OCI-LY7 (cell line): Measurements from ENCODE around the gene SLC5A10. TPM values are rescaled to one million over a fixed set of nuclear protein-coding genes. Genes with fewer than 3 reads are reported as not detected.
A peak's percentile ranks its signal among the peaks of the same experiment; 100 is the strongest.
"Not testable (repeated sequence)": the region's sequence is repeated elsewhere in the genome, so short reads cannot be mapped to it uniquely, and the experiment has no call there.

Experiments used
- BruUV-seq: library from RNA; stranded (reverse); fragments of 400-500 nt; replicated peaks from 2 replicates; lab custom pipeline; 2021; lab: Mats Ljungman, UMichigan
- CTCF ChIA-PET: fragments of 300-600 bp; sonication (Branson Sonifier 250); formaldehyde crosslinking; loops from one replicate; lab custom pipeline; 2022; ENCODE audit warnings: antibody characterized with exemption; ENCODE audit not compliant: unreplicated experiment; lab: Charles Lee
- POLR2A ChIA-PET: fragments of 300-600 bp; sonication (Branson Sonifier 250); formaldehyde crosslinking; loops from one replicate; lab custom pipeline; 2022; ENCODE audit warnings: antibody characterized with exemption; lab: Charles Lee
- DNase-seq: peaks from one replicate; pipeline ENCODE4 v3.0.0-alpha.2; 2015; ENCODE audit warnings: low spot score
- H2AFZ ChIP-seq: fragments of 200-600 bp; sonication (generic), shearing (Covaris generic); 2 replicates; pipeline ENCODE4 v1.6.1; 2014; ENCODE audit warnings: mild to moderate bottlenecking, antibody characterized with exemption, low read length, moderate library complexity
- H3K27ac ChIP-seq: fragments of 200-600 bp; sonication (generic); 2 replicates; pipeline ENCODE4 v1.5.1; 2014; ENCODE audit warnings: mixed run types, low read depth, mild to moderate bottlenecking, moderate library complexity, low read length, inconsistent platforms; ENCODE audit not compliant: poor library complexity, severe bottlenecking
- H3K36me3 ChIP-seq: fragments of 200-600 bp; sonication (generic); 2 replicates; pipeline ENCODE4 v1.6.1; 2014; ENCODE audit warnings: mild to moderate bottlenecking, antibody characterized with exemption, low read length, moderate library complexity, mixed read lengths; ENCODE audit not compliant: insufficient read depth
- H3K4me1 ChIP-seq: fragments of 200-600 bp; sonication (generic); 2 replicates; pipeline ENCODE4 v1.5.1; 2014; ENCODE audit warnings: mild to moderate bottlenecking, low read length; ENCODE audit not compliant: insufficient read depth, poor library complexity, severe bottlenecking
- H3K4me2 ChIP-seq: fragments of 200-600 bp; sonication (generic); 2 replicates; pipeline ENCODE4 v1.6.1; 2014; ENCODE audit warnings: mild to moderate bottlenecking, low read length
- H3K4me3 ChIP-seq: fragments of 200-600 bp; sonication (generic); 2 replicates; pipeline ENCODE4 v1.5.1; 2014; ENCODE audit warnings: mild to moderate bottlenecking, low read depth, low read length; ENCODE audit not compliant: poor library complexity, severe bottlenecking
- H3K79me2 ChIP-seq: fragments of 200-600 bp; sonication (generic); 2 replicates; pipeline ENCODE4 v1.6.1; 2016; ENCODE audit warnings: low read depth, mild to moderate bottlenecking, low read length, moderate library complexity, mixed read lengths; ENCODE audit not compliant: insufficient read depth
- H3K9me2 ChIP-seq: fragments of 200-600 bp; sonication (generic); 2 replicates; pipeline ENCODE4 v1.6.1; 2016; ENCODE audit warnings: mild to moderate bottlenecking, low read length, mixed read lengths; ENCODE audit not compliant: insufficient read depth
- H3K9me3 ChIP-seq: fragments of 200-600 bp; sonication (generic); 2 replicates; pipeline ENCODE4 v1.6.1; 2014; ENCODE audit warnings: mild to moderate bottlenecking, mixed run types, low read length, mixed read lengths
- H4K20me1 ChIP-seq: fragments of 200-600 bp; sonication (generic); 2 replicates; pipeline ENCODE4 v1.6.1; 2014; ENCODE audit warnings: mild to moderate bottlenecking, antibody characterized with exemption, low read length, moderate library complexity, mixed read lengths; ENCODE audit not compliant: insufficient read depth
- CTCF ChIP-seq: fragments of 200-600 bp; sonication (generic); conservative IDR thresholded peaks from 2 replicates; pipeline ENCODE4 v1.5.1; 2014; ENCODE audit warnings: mild to moderate bottlenecking, antibody characterized with exemption, low read length, moderate library complexity, mixed read lengths
- EZH2phosphoT487 ChIP-seq: fragments of 200-600 bp; sonication (generic); IDR thresholded peaks from 2 replicates; pipeline ENCODE4 v1.6.1; 2018; ENCODE audit warnings: low read depth, borderline replicate concordance, mild to moderate bottlenecking, mixed run types, antibody characterized with exemption, low read length, moderate library complexity, mixed read lengths
- intact Hi-C: fragments of 100-400 bp; cut with micrococcal nuclease; formaldehyde crosslinking; loops from one replicate; pipeline ENCODE4 v1.10.0; 2022; ENCODE audit not compliant: unreplicated experiment
- total RNA-seq, 2 experiments: library from RNA; depleted of rRNA in 1 of 2; stranded (reverse); fragments of >200 nt in 1 of 2; shearing (Covaris generic) in 1 of 2; gene quantifications; 2 replicates each; pipeline ENCODE4 v1.2.3, GENCODE V29; 2014 to 2022

The SLC5A10 gene
- total RNA-seq, 2 experiments from 2014 or later, result not detected

GRCh38 chr17:18921912-18922451 lies 30.0 kb upstream of the SLC5A10 start:
- Histone ChIP-seq H4K20me1 (no peaks in the 10 kb centered on the region), H3K4me1 (peaks cover 60% of the 10 kb centered on the region), H3K9me3 (no peaks in the 10 kb centered on the region), H3K36me3 (peaks cover 40% of the 10 kb centered on the region), H3K4me2 (peak overlapping the region; percentile 71), H3K9me2 (no peaks in the 10 kb centered on the region), H3K27ac (peak overlapping the region; percentile 69), H3K4me3 (peak overlapping the region; percentile 41), H2AFZ (peak overlapping the region; percentile 49; the same call in 1 of the 2 replicates), H3K79me2 (peaks cover 18% of the 10 kb centered on the region; the same call in 1 of the 2 replicates)
- intact Hi-C loops, result loop anchor here (2.0 kb wide), 1 partner anchor 63 kb away; the partner anchor contains the start of gene PRPSAP2
- ChIA-PET CTCF (no interaction called here), POLR2A (interaction anchor here (0.6 to 1.0 kb wide), 2 partner anchors 23 to 371 kb away, joined by 3 to 4 read pairs; no protein-coding TSS in a partner anchor)
- peak; percentile 45 for DNase-seq
- BruUV-seq, result TSS peak; percentile 13
- TF ChIP-seq EZH2phosphoT487 (no peak), CTCF (0 out of 2 replicates have a peak, but pooled peaks have one; percentile 4)

GRCh38 chr17:18922596-18922995 lies 29.4 kb upstream of the SLC5A10 start:
- peak overlapping the region; percentile 69 for H3K27ac ChIP-seq
- POLR2A ChIA-PET, result interaction anchor here (1.0 to 1.1 kb wide), 2 partner anchors 19 to 23 kb away, joined by 4 read pairs; no protein-coding TSS in a partner anchor
- H3K4me1 ChIP-seq, result peaks cover 58% of the 10 kb centered on the region

GRCh38 chr17:18925187-18925586 lies 26.8 kb upstream of the SLC5A10 start:
- ChIA-PET POLR2A (no interaction called here), CTCF (no interaction called here)
- BruUV-seq, result no TSS peak
- DNase-seq, result peak; percentile 33
- Histone ChIP-seq H3K4me2 (peak overlapping the region; percentile 28; the same call in 1 of the 2 replicates), H3K36me3 (peaks cover 54% of the 10 kb centered on the region), H3K9me2 (no peaks in the 10 kb centered on the region), H2AFZ (no peak overlapping the region), H3K9me3 (no peaks in the 10 kb centered on the region), H3K27ac (peak overlapping the region; percentile 19), H4K20me1 (no peaks in the 10 kb centered on the region), H3K79me2 (peaks cover 18% of the 10 kb centered on the region; the same call in 1 of the 2 replicates), H3K4me3 (no peak overlapping the region), H3K4me1 (peaks cover 52% of the 10 kb centered on the region)
- TF ChIP-seq EZH2phosphoT487, result no peak
- TF ChIP-seq CTCF, result no peak
- intact Hi-C loops, result no loop called here

More at GRCh38 chr17:18922596-18922995, 29.4 kb upstream of the SLC5A10 start:
- CTCF ChIA-PET, intact Hi-C loops, H3K9me2 ChIP-seq, BruUV-seq, H3K9me3 ChIP-seq, H4K20me1 ChIP-seq: not testable (repeated sequence)
- DNase-seq, result peak; percentile 33
- Histone ChIP-seq H3K4me2 (peak overlapping the region; percentile 71), H3K4me3 (peak overlapping the region; percentile 41), H2AFZ (peak overlapping the region; percentile 49; the same call in 1 of the 2 replicates), H3K79me2 (peaks cover 18% of the 10 kb centered on the region; the same call in 1 of the 2 replicates), H3K36me3 (peaks cover 43% of the 10 kb centered on the region)
